HG02943 (cell line): ENCODE results near the gene SBK3.
"Not testable (repeated sequence)": the region's sequence is repeated elsewhere in the genome, so short reads cannot be mapped to it uniquely, and the experiment has no call there.

Experiments
- ATAC-seq: cut with Tn5 transposase; IDR thresholded peaks from one replicate; pipeline ENCODE4 v1.9.1; 2021; ENCODE audit warnings: mild to moderate bottlenecking, low read depth, moderate library complexity; ENCODE audit not compliant: unreplicated experiment

SBK3 gene

DNA sequence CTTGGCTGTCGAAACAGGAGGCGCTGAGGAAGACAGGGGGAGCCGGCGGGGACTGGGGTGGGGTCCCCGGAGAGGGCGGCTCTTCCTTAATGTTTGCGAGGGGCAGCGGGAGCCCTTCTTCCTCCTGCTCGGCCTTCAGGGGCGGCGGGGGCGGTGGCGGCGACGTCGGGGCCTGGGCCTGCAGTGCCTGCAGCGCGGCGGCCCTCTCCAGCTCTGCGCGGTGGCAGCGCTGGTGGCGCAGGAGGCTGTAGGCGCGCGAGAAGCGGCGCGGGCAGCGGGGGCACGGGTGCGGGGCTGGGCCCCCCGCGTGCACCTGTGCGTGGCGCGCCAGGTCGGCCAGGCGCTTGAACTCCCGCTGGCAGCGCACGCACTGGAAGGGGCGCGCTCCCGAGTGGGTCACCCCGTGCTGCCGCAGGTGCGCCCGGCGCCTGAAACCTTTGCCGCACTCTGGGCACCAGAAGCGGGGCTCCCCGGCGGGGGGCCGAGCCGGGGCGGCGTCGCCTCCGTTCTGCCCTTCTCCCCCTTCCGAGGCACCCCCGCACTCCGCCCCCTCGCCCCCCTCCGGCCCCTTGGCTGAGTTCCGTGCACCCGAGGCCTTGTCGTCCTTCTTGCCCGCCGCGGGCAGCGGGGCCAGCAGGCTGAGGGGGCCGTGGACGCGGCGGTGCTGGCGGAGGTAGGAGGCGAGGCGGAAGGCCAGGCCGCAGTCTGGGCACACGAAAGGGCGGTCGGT is 32.9 kb upstream of the SBK3 start:
- no peak for ATAC-seq

- ATAC-seq, result no peak
These were observed 31.4 kb upstream of the SBK3 start for GRCh38 chr19:55576746-55577145.

- not testable (repeated sequence) for ATAC-seq
These were observed 28.6 kb upstream of the SBK3 start for GRCh38 chr19:55573929-55574328.

- not testable (repeated sequence) for ATAC-seq
These were observed 24.1 kb upstream of the SBK3 start for GRCh38 chr19:55569477-55569876.

DNA sequence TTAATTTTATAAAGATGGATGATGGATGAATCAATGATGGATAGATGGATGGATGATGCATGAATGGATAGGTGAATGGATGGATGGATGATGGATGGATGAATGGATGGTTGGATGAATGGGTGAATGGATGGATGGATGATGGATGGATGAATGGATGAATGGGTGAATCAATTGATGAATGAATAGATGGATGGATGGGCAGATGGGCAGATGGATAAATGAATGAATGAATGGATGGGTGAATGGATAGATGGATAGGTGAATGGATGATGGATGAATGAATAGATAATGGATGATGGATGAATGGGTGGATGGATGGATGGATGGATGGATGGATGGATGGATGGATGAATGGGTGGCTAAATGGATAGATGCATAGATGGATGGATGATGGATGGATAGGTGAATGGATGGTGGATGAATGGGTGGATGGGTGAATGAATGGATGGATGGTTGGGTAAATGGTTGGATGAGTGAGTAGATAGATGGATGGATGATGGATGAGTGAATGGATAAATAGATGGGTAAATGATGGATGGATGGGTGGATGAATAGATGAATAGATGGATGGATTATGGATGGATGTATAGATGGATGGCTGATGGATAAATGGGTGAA is 22.5 kb upstream of the SBK3 start:
- ATAC-seq, result no peak

DNA sequence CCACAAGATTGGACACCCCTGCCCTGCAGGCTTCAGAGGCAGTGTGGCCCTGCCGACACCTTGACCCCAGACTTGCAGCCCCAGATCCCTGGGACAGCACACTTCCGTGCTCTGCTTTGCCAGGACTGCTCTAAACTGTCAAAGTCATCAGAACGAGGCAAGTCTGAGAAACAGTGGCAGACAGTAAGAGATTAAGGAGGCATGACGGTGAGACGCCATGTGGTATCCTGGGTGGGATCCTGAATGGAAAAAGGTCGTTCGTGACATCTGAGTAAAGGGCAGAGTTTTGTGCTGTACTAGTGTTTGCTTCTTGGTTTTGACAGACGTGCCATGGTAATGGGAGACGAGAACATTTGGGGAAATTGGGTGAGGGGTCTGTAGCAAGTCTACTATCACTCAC is 21.5 kb upstream of the SBK3 start:
- ATAC-seq, result no peak

DNA sequence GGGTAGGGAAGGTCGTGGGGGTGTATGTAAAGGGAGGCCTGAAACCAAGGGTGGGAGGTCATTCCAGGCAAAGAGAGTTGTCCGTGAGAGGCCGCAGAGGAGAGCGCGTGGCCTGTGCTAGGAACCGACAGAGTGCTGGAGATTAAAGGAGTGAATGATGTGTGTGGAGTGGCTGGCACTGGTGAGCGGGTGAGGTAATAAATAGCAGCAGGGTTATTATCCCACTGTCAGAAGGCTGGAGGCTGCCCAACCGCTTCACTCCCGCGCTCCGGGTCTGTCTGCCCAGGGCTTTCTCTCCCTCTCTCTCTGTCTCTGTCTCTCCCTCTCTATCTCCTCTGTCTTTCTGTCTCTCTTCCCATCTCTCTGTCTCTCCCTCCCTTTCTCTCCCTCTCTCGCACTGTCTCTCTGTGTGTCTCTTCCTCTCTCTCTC is 17.9 kb upstream of the SBK3 start:
- ATAC-seq, result no peak

- no peak for ATAC-seq
These were observed 14.3 kb upstream of the SBK3 start for GRCh38 chr19:55559684-55560083.

GRCh38 chr19:55554741-55555152 is 9.4 kb upstream of the SBK3 start:
- no peak for ATAC-seq

GRCh38 chr19:55554302-55554701 is 9.0 kb upstream of the SBK3 start:
- ATAC-seq, result no peak

DNA sequence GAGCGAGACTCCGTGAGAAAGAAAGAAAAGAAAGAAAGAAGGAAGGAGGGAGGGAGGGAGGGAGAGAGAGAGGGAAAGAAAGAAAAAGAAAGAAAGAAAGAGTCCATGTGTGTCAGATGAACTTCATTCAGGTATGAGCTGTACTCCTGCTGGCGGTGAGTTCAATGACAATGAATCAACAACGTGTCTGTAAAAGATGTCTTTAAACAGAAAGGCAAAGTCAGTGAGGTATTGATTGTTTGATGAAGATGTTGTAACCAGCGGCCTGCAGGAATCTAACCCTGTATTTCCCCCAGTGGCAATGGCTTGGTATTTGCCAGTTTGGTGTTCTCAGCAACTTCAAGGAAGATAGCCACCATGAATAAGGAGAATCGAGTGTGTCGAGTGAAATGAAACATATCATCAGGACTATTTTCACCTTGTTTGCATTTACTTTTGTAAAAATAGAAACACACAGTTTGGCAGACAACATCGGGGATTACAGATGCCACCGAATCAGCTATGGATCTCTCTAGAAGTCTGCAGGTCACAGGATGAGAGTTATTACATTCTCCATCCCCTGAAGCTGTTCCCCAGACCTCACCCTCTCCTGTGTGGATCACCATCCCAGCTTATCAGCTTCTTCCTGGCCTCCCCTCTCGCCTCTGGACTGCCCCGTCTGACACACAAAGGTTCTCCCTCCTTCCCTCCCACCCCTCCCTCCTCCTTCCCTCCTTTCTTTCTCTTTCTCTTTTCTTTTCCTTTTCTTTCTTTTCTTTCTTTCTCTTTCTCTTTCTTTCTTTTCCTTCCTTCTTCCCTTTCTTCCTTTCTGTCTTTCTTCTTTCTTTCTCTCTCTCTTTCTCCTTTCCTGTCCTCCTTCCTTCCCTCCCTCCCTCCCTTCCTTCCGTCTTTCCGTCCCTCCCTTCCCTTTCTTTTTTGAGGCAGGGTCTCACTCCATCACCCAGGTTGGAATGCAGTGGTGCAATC is 8.2 kb upstream of the SBK3 start:
- no peak for ATAC-seq

DNA sequence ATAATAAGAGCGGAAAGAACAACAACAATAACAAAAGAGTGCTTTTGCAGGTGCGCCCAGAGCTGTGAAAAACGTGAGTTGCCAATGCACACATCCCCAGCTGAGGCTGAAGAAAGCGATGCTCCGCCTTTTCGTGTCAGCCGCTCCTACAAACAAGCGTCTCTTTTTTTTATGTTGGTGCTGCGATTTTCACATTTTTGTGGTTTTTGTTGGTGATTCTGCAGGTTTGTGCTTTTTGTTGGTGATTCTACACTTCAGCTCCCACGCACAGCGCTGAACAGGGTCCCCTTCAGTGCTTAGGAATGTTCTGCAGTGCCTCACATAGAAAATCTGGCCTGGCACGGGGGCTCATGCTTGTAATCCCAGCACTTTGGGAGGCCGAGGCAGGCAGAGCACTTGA is 7.3 kb upstream of the SBK3 start:
- no peak for ATAC-seq

- no peak for ATAC-seq
These were observed 6.9 kb upstream of the SBK3 start for GRCh38 chr19:55552206-55552605.

DNA sequence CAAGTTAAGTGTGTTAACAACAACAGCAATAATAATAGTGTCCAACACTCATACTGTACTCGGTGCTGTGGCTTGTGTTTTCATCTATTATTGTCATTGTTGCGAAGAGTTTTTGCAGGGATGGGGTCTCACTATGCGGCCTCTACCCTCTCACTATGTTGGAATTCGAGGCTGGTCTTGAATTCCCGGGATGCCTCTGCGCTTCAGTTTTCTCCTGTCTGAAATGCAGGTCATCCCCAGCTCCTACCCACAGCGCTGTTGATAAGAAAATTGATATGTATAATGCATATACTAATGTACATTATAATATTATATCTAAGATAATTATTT is 4.9 kb upstream of the SBK3 start:
- no peak for ATAC-seq

GRCh38 chr19:55549500-55550320 is 4.4 kb upstream of the SBK3 start:
- ATAC-seq, result no peak

GRCh38 chr19:55546822-55547614 is 1.7 kb upstream of the SBK3 start:
- ATAC-seq, result no peak

DNA sequence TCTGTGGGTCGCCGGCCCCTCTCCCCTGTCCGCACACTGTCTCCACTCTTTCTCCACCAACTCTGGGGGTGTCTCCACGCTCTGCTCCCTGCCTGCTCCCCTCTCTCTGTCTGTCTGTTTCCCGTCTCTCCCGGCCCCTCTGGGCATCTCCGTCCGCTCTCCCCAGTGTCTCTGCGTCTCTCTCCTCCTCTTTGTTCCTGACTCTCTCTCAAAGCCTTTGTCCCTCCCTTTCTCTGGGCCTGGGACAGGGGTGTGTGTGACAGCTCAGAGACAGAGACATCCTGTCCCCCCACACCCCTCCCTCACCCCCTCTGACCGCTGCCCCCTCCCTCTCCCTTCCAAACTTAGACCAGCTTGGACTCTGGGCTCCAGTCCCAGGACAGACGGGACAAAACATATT is 668 bp upstream of the SBK3 start:
- ATAC-seq, result no peak

DNA sequence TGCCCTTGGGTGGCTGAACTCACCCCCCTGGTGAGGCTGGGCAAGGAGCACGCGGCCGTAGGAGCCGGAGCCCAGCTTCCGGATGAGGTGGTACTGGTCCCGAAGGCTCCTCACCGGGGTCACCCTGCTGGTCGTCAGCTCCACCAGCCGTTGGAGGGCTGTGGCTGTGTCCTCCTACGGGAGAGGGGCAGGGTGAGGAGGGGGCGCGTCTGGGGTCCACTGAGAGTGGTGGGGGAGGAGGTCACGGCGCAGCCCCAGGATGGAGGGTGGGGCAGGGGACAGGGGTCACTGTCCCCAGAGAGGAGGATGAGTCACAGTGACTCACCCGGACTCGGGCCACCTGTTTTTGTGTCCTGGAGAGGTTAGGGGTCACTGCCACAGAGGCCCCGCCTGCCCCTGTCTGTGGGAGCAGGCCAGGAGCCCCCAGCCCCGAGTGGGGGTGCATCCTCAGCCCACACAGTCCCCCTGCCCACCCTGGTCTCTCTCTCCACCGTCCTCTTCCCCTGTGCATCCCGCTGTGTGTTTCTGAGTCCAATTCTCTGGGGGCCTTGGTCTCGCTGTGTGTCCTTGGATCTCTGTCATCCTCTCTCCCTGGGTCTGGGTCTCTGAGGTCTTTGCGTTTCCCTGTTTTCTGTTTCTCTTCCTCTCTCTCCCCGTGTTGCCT is 435 bp downstream of the SBK3 start:
- ATAC-seq, result no peak

GRCh38 chr19:55544014-55544413 is 1.3 kb downstream of the SBK3 start:
- no peak for ATAC-seq
